ENCODE measurements around the gene IRF2BP2. TPM values are rescaled to one million over a fixed set of nuclear protein-coding genes. Genes with fewer than 3 reads are reported as not detected.

Gene IRF2BP2
- total RNA-seq, 1 donor from 2014 or later = 80.3 TPM

DNA sequence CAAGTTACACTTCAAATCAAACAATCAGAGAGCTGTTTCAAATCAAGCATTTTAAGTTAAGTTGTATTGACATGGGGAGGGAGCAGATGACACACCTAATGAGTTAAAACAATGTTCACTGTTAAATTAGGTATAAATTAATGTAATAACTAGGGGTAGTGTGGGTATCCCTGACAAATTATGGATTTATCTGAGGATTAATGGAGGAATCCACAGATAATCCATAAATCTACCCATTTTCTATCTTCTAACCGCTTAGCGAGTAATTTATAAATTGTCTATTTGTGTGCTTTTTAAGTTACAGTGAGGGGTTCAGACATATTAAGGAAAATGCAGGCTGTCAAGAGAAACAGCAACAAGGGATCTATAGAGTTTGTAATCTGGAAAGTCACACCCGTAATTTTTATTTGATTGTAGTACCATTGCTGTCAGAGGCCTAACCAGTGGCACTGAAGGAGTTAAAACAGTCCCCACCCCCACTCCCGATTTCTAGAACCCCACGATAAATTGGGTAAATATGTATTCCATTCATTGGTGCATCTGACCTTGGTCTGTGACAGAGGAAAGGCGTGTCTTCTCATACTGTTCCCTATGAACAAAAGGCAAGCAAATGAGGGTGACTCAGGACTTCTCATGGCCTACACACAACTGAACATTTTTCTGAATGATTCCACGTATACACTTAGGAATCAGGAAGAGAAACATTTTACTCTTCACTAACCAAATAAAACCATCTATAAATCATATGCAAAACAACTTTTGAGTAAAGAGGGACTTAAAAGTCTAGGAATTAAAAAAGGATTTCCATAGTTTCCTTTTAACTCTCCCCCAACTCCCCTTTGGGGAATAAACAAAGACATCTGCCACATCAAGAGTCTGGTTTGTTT is 7.4 kb downstream of the IRF2BP2 start:
- H3K36me3 ChIP-seq (ENCODE audit: control insufficient read depth, insufficient read depth, low read length) = peaks cover 8% of the 10 kb centered on the region
- peak; percentile 98 for DNase-seq (ENCODE audit: low read depth)
- TF ChIP-seq, protein P1, sequence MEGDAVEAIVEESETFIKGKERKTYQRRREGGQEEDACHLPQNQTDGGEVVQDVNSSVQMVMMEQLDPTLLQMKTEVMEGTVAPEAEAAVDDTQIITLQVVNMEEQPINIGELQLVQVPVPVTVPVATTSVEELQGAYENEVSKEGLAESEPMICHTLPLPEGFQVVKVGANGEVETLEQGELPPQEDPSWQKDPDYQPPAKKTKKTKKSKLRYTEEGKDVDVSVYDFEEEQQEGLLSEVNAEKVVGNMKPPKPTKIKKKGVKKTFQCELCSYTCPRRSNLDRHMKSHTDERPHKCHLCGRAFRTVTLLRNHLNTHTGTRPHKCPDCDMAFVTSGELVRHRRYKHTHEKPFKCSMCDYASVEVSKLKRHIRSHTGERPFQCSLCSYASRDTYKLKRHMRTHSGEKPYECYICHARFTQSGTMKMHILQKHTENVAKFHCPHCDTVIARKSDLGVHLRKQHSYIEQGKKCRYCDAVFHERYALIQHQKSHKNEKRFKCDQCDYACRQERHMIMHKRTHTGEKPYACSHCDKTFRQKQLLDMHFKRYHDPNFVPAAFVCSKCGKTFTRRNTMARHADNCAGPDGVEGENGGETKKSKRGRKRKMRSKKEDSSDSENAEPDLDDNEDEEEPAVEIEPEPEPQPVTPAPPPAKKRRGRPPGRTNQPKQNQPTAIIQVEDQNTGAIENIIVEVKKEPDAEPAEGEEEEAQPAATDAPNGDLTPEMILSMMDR (IDR thresholded peaks at IDR 0.05; ENCODE audit: insufficient read depth, low read length, severe bottlenecking) = no peak
- peak; percentile 81 for FAIRE-seq
- no peak overlapping the region for H3K4me3 ChIP-seq (ENCODE audit: low read depth, low read length)
- H3K27me3 ChIP-seq (ENCODE audit: control insufficient read depth, insufficient read depth, low read length) = no peaks in the 10 kb centered on the region

- Histone ChIP-seq H3K4me3 (ENCODE audit: low read depth, low read length) (no peak overlapping the region), H3K36me3 (ENCODE audit: control insufficient read depth, insufficient read depth, low read length) (peaks cover 1% of the 10 kb centered on the region), H3K27me3 (ENCODE audit: control insufficient read depth, insufficient read depth, low read length) (no peaks in the 10 kb centered on the region)
- FAIRE-seq (no peak), DNase-seq (ENCODE audit: low read depth) (no peak)
- TF ChIP-seq, protein P1 (IDR thresholded peaks at IDR 0.05; ENCODE audit: insufficient read depth, low read length, severe bottlenecking) = no peak
These were observed 8.5 kb downstream of the IRF2BP2 start for GRCh38 chr1:234601301-234602017.

DNA sequence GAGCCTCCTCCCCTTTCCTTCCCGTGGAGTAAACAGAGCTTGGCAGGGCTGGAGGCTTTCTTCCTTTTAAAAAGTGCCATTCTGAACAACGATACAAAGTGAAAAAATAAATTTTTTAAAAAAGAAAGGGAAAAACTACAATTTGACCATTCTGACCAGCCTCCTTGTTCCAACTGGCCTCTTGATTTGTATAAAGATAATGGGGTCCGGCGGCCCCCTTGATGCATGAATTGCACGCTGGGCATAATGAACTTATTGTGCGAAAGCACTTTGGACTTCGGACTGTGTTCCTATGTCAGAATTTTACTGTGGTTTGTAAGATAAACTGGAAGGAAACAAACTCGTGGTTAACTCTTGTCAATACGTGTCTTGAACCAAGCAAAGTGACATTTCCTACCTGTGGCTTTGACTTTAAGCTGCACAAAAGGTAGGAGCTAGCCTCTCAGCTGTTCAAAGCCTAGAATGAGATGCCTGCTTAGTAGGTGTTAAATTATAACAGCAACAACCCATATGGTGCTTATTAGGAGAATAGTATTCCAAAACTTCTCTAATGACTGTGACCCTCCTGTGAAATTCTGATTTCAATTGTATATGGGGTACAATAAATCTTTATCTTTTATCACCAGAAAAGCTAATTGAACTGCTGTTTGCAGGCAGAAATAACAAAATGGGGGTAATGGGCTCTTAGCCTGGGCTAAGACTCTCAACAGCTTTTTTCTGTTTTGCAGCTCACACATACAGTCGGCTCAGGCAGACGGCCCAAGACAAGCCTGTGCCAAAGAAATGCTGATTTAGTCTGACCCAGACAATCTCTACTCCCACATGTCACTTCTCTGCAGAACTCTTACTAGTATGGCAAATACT is 9.3 kb downstream of the IRF2BP2 start:
- FAIRE-seq (no peak), DNase-seq (ENCODE audit: low read depth) (no peak)
- no peaks in the 10 kb centered on the region for H3K36me3 ChIP-seq (ENCODE audit: control insufficient read depth, insufficient read depth, low read length)
- TF ChIP-seq, protein P1 (IDR thresholded peaks at IDR 0.05; ENCODE audit: insufficient read depth, low read length, severe bottlenecking) = no peak
- no peaks in the 10 kb centered on the region for H3K27me3 ChIP-seq (ENCODE audit: control insufficient read depth, insufficient read depth, low read length)
- peak overlapping the region; percentile 31 for H3K4me3 ChIP-seq (ENCODE audit: low read depth, low read length)

DNA sequence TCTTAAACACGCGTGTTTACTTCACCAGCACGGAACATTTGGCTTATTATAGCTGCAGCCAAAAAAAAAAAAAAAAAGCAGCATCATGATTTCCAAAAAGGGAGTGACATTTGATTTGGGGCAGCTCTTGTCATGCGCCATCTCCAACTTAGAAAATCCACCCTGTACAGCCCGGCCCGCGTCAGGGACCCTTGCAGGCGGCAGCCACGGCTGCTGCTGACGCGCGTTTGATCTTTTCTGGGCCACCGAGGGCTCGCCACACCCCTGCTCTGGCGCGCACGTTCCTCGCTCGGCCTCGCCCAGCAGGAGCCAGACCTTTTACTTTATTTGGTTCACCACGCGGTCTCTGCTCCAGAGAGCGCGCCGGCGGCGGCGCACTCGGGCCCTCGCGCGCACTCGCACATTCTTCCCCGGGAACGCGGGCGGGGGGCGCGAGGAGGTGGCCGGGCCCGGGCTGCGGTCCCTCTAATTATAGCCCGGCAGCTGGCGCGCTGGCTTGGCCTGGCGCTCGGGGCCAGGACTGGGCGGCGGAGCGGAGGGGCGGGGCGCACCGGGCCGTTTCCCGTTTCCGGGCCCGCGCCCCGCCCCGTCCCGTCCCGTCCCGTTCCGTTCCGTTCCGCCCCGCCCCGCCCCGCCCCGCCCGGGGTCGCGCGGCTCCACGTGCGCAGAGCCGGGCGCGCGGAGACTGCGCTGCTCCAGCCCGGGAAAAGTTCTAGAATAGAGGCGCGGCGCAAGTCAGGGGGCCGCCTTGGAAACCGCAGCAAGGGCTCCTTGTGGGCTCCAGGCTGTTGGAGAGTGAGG is 10.2 kb downstream of the IRF2BP2 start:
- DNase-seq (ENCODE audit: low read depth) = no peak
- no peaks in the 10 kb centered on the region for H3K27me3 ChIP-seq (ENCODE audit: control insufficient read depth, insufficient read depth, low read length)
- TF ChIP-seq, protein P1 (IDR thresholded peaks at IDR 0.05; ENCODE audit: insufficient read depth, low read length, severe bottlenecking) = no peak
- no peak for FAIRE-seq
- H3K4me3 ChIP-seq (ENCODE audit: low read depth, low read length) = peak overlapping the region; percentile 31
- no peaks in the 10 kb centered on the region for H3K36me3 ChIP-seq (ENCODE audit: control insufficient read depth, insufficient read depth, low read length)

Measured in bronchial epithelial cell (primary cell).